ENCODE results near the gene SLC39A7. TPM values are rescaled to one million over a fixed set of nuclear protein-coding genes. Genes with fewer than 3 reads are reported as not detected.

Gene SLC39A7
- total and polyA plus RNA-seq, 2 of the 13 experiments (the other 11 are each of a cell fraction or from before 2014, with no cell fraction given): 142 to 229 TPM

GRCh38 chr6:33195304-33196165 is 5.1 kb upstream of the SLC39A7 start:
- FAIRE-seq (no peak), ATAC-seq (no peak), DNase-seq (ENCODE audit: low spot score) (no peak)
- peaks cover 16% of the 10 kb centered on the region for H4K20me1 ChIP-seq (ENCODE audit: insufficient read depth, low read length)
- H3K27ac ChIP-seq (ENCODE audit: extremely low read length, insufficient read depth, low read length): no peak overlapping the region
- H3K36me3 ChIP-seq (replicated peaks in 1 of 2; ENCODE audit: control insufficient read depth in 1 of 2, insufficient read depth in 2 of 2, low read length in 2 of 2): peaks cover 19 to 34% of the 10 kb centered on the region in 2 experiments
- H3K27me3 ChIP-seq (ENCODE audit: control insufficient read depth in 1 of 2, insufficient read depth in 2 of 2, low read length in 2 of 2): peaks cover 0 to 4% of the 10 kb centered on the region in 2 experiments; a peak in 1 of 5 replicates
- H3K4me2 ChIP-seq (ENCODE audit: low read depth, low read length): no peak overlapping the region
- peaks cover 44% of the 10 kb centered on the region for H3K4me1 ChIP-seq (ENCODE audit: insufficient read depth, low read length)
- no peak overlapping the region for H3K4me3 ChIP-seq (replicated peaks in 1 of 3; ENCODE audit: insufficient read depth in 1 of 3, low read depth in 2 of 3, low read length in 3 of 3)
- TF ChIP-seq ZNF543 (CRISPR knock-in tag; IDR thresholded peaks at IDR 0.05) (no peak), RARA (CRISPR knock-in tag; IDR thresholded peaks at IDR 0.05) (peak; percentile 50), MAX (IDR thresholded peaks at IDR 0.05) (no peak), TMF1 (CRISPR knock-in tag; IDR thresholded peaks at IDR 0.05; ENCODE audit: low read depth) (no peak), NR2F6 (IDR thresholded peaks at IDR 0.05) (0 out of 2 replicates have a peak, but pooled peaks have one; percentile 30), NR2F6 (CRISPR knock-in tag; IDR thresholded peaks at IDR 0.05) (0 out of 2 replicates have a peak, but pooled peaks have one; percentile 32), RXRA (CRISPR knock-in tag; IDR thresholded peaks at IDR 0.05) (0 out of 2 replicates have a peak, but pooled peaks have one; percentile 46), RCOR2 (CRISPR knock-in tag; IDR thresholded peaks at IDR 0.05) (no peak), MIER2 (CRISPR knock-in tag; IDR thresholded peaks at IDR 0.05) (peak; percentile 90), ZNF280D (CRISPR knock-in tag; IDR thresholded peaks at IDR 0.05) (no peak), REST (IDR thresholded peaks at IDR 0.05; ENCODE audit: borderline replicate concordance in 1 of 2, low read depth in 1 of 2, low read length in 2 of 2) (peak in 1 of 2 experiments; percentile 90; a peak in 2 of 4 replicates), ZNF782 (CRISPR knock-in tag; IDR thresholded peaks at IDR 0.05; ENCODE audit: borderline replicate concordance) (no peak)
- intact Hi-C loops (cut with micrococcal nuclease; ENCODE audit: unreplicated experiment) (loop anchor here (5.0 kb wide), 2 partner anchors 197 to 223 kb away; partner anchors contain the start of gene KIFC1), in situ Hi-C loops (cut with HindIII; ENCODE audit: extremely low pct_ligation_motif_present, low pct_unique_long_range_greater_than_20kb) (no loop called here)
- POLR2A ChIA-PET: no interaction called here
- H3K79me2 ChIP-seq (ENCODE audit: insufficient read depth, low read length): peaks cover 7% of the 10 kb centered on the region
- CTCF ChIA-PET (ENCODE audit: low intra/inter-chr PET ratio, low total read pairs): no interaction called here
- WGBS (ENCODE audit: low lambda C conversion rate): 93% methylated on average over 15 of the region's 15 CpGs
- H3K9ac ChIP-seq (ENCODE audit: insufficient read depth, low read depth, low read length): no peak overlapping the region
- H2AFZ ChIP-seq (ENCODE audit: low read length): no peak overlapping the region
- BruUV-seq (replicated peaks): no TSS peak
- no peaks in the 10 kb centered on the region for H3K9me3 ChIP-seq (ENCODE audit: low read length)
